ENCODE data around the gene PIAS2.
A peak's percentile ranks its signal among the peaks of the same experiment; 100 is the strongest.
"Not testable (repeated sequence)": the region's sequence is repeated elsewhere in the genome, so short reads cannot be mapped to it uniquely, and the experiment has no call there.

PIAS2 gene
- 34.3 to 35.9 reads per million in 2 donors for total RNA-seq

GRCh38 chr18:46917108-46917802 lies at the start of gene PIAS2, which contains the start of gene KATNAL2:
Gene PIAS2, minus strand, starts transcription at chr18:46917507. Its CDS starts 162 bp downstream, at chr18:46917345.
Gene KATNAL2, plus strand, starts transcription at chr18:46917602. Its CDS starts 29,271 bp downstream, at chr18:46946873.
- DNase-seq = peak; percentile 53 to 89 (median 68)

GRCh38 chr18:46966266-46966665 lies 49.0 kb upstream of the PIAS2 start:
- DNase-seq = not testable (repeated sequence)

- not testable (repeated sequence) for DNase-seq
Measured at GRCh38 chr18:46964579-46965293, 47.4 kb upstream of the PIAS2 start.

GRCh38 chr18:46963656-46964578 lies 46.6 kb upstream of the PIAS2 start:
- DNase-seq = not testable (repeated sequence)

- no peak for DNase-seq
Measured at GRCh38 chr18:46958209-46958608, 40.9 kb upstream of the PIAS2 start.

GRCh38 chr18:46953195-46953594 lies 35.9 kb upstream of the PIAS2 start:
- no peak for DNase-seq

- peak in 1 of 5 experiments; percentile 14 for DNase-seq
Measured at GRCh38 chr18:46950064-46950656, 32.9 kb upstream of the PIAS2 start.

GRCh38 chr18:46946656-46947282 lies 29.5 kb upstream of the PIAS2 start:
- DNase-seq = peak in 3 of 5 experiments; percentile 13 to 79 (median 29)

GRCh38 chr18:46942646-46943045 lies 25.3 kb upstream of the PIAS2 start:
- no peak for DNase-seq

GRCh38 chr18:46939998-46940571 lies 22.8 kb upstream of the PIAS2 start:
- no peak for DNase-seq

GRCh38 chr18:46939337-46939963 lies 22.1 kb upstream of the PIAS2 start:
- DNase-seq = no peak

- DNase-seq = no peak
Measured at GRCh38 chr18:46920653-46921052, 3.3 kb upstream of the PIAS2 start.

GRCh38 chr18:46920067-46920466 lies 2.8 kb upstream of the PIAS2 start:
- no peak for DNase-seq

- peak in 1 of 5 experiments; percentile 30 for DNase-seq
Measured at GRCh38 chr18:46917803-46918600, 695 bp upstream of the PIAS2 start.

- peak in 1 of 5 experiments; percentile 67 for DNase-seq
Measured at GRCh38 chr18:46916551-46917107, 678 bp downstream of the PIAS2 start.

- DNase-seq = peak in 1 of 5 experiments; percentile 2
Measured at GRCh38 chr18:46915800-46916550, 1.3 kb downstream of the PIAS2 start.

GRCh38 chr18:46910856-46911255 lies 6.5 kb downstream of the PIAS2 start:
- DNase-seq = no peak

GRCh38 chr18:46909497-46909896 lies 7.8 kb downstream of the PIAS2 start:
- DNase-seq = no peak

- no peak for DNase-seq
Measured at GRCh38 chr18:46903406-46903805, 13.9 kb downstream of the PIAS2 start.
